ENCODE data around the gene MALSU1.
A peak's percentile ranks its signal among the peaks of the same experiment; 100 is the strongest.

MALSU1 gene

GRCh38 chr7:23272275-23272674 is 26.9 kb upstream of the MALSU1 start:
- TF ChIP-seq POLR2AphosphoS5 (IDR thresholded peaks at IDR 0.05; ENCODE audit: low read depth, low read length): no peak
- TF ChIP-seq POLR2A (IDR thresholded peaks at IDR 0.05; ENCODE audit: low read depth, low read length): no peak
- no peak for TF ChIP-seq TAF1 (IDR thresholded peaks at IDR 0.05; ENCODE audit: borderline replicate concordance, low read depth, low read length)
- FAIRE-seq (no peak), DNase-seq (ENCODE audit: insufficient read length) (no peak)

- peak; percentile 50 for DNase-seq (ENCODE audit: insufficient read length)
- no peak for TF ChIP-seq POLR2AphosphoS5 (IDR thresholded peaks at IDR 0.05; ENCODE audit: low read depth, low read length)
- 0 out of 2 replicates have a peak, but pooled peaks have one; percentile 16 for TF ChIP-seq TAF1 (IDR thresholded peaks at IDR 0.05; ENCODE audit: borderline replicate concordance, low read depth, low read length)
- TF ChIP-seq POLR2A (IDR thresholded peaks at IDR 0.05; ENCODE audit: low read depth, low read length): no peak
- peak; percentile 82 for FAIRE-seq
Observed at GRCh38 chr7:23273141-23273599, 26.0 kb upstream of the MALSU1 start.

- DNase-seq (ENCODE audit: insufficient read length) (no peak), FAIRE-seq (no peak)
- no peak for TF ChIP-seq POLR2A (IDR thresholded peaks at IDR 0.05; ENCODE audit: low read depth, low read length)
- TF ChIP-seq TAF1 (IDR thresholded peaks at IDR 0.05; ENCODE audit: borderline replicate concordance, low read depth, low read length): no peak
Observed at GRCh38 chr7:23275912-23276311, 23.2 kb upstream of the MALSU1 start.

- no peak for FAIRE-seq
- TF ChIP-seq POLR2A (IDR thresholded peaks at IDR 0.05; ENCODE audit: low read depth, low read length) (no peak), POLR2AphosphoS5 (IDR thresholded peaks at IDR 0.05; ENCODE audit: low read depth, low read length) (no peak), TAF1 (IDR thresholded peaks at IDR 0.05; ENCODE audit: borderline replicate concordance, low read depth, low read length) (no peak)
- no peak for DNase-seq (ENCODE audit: insufficient read length)
Observed at GRCh38 chr7:23276376-23276775, 22.8 kb upstream of the MALSU1 start.

- DNase-seq (ENCODE audit: insufficient read length) (no peak), FAIRE-seq (no peak)
- TF ChIP-seq TAF1 (IDR thresholded peaks at IDR 0.05; ENCODE audit: borderline replicate concordance, low read depth, low read length): no peak
- no peak for TF ChIP-seq POLR2A (IDR thresholded peaks at IDR 0.05; ENCODE audit: low read depth, low read length)
- no peak for TF ChIP-seq POLR2AphosphoS5 (IDR thresholded peaks at IDR 0.05; ENCODE audit: low read depth, low read length)
Observed at GRCh38 chr7:23276947-23277346, 22.2 kb upstream of the MALSU1 start.

GRCh38 chr7:23277359-23277989 is 21.7 kb upstream of the MALSU1 start:
- DNase-seq (ENCODE audit: insufficient read length): peak; percentile 31
- TF ChIP-seq TAF1 (IDR thresholded peaks at IDR 0.05; ENCODE audit: borderline replicate concordance, low read depth, low read length) (no peak), POLR2AphosphoS5 (IDR thresholded peaks at IDR 0.05; ENCODE audit: low read depth, low read length) (no peak), POLR2A (IDR thresholded peaks at IDR 0.05; ENCODE audit: low read depth, low read length) (no peak)
- FAIRE-seq: peak; percentile 73

- TF ChIP-seq POLR2A (IDR thresholded peaks at IDR 0.05; ENCODE audit: low read depth, low read length) (no peak), TAF1 (IDR thresholded peaks at IDR 0.05; ENCODE audit: borderline replicate concordance, low read depth, low read length) (no peak)
- no peak for FAIRE-seq
- no peak for DNase-seq (ENCODE audit: insufficient read length)
Observed at GRCh38 chr7:23279819-23280525, 19.2 kb upstream of the MALSU1 start.

- DNase-seq (ENCODE audit: insufficient read length) (no peak), FAIRE-seq (no peak)
- TF ChIP-seq POLR2AphosphoS5 (IDR thresholded peaks at IDR 0.05; ENCODE audit: low read depth, low read length) (no peak), POLR2A (IDR thresholded peaks at IDR 0.05; ENCODE audit: low read depth, low read length) (no peak), TAF1 (IDR thresholded peaks at IDR 0.05; ENCODE audit: borderline replicate concordance, low read depth, low read length) (no peak)
Observed at GRCh38 chr7:23283086-23283485, 16.1 kb upstream of the MALSU1 start.

GRCh38 chr7:23284871-23285270 is 14.3 kb upstream of the MALSU1 start:
- DNase-seq (ENCODE audit: insufficient read length) (no peak), FAIRE-seq (no peak)
- TF ChIP-seq POLR2AphosphoS5 (IDR thresholded peaks at IDR 0.05; ENCODE audit: low read depth, low read length) (no peak), TAF1 (IDR thresholded peaks at IDR 0.05; ENCODE audit: borderline replicate concordance, low read depth, low read length) (no peak), POLR2A (IDR thresholded peaks at IDR 0.05; ENCODE audit: low read depth, low read length) (no peak)

- no peak for DNase-seq (ENCODE audit: insufficient read length)
- no peak for FAIRE-seq
- TF ChIP-seq TAF1 (IDR thresholded peaks at IDR 0.05; ENCODE audit: borderline replicate concordance, low read depth, low read length) (no peak), POLR2A (IDR thresholded peaks at IDR 0.05; ENCODE audit: low read depth, low read length) (no peak), POLR2AphosphoS5 (IDR thresholded peaks at IDR 0.05; ENCODE audit: low read depth, low read length) (no peak)
Observed at GRCh38 chr7:23285657-23286646, 13.2 kb upstream of the MALSU1 start.

- no peak for DNase-seq (ENCODE audit: insufficient read length)
- no peak for FAIRE-seq
- TF ChIP-seq POLR2AphosphoS5 (IDR thresholded peaks at IDR 0.05; ENCODE audit: low read depth, low read length): no peak
- TF ChIP-seq POLR2A (IDR thresholded peaks at IDR 0.05; ENCODE audit: low read depth, low read length): no peak
- TF ChIP-seq TAF1 (IDR thresholded peaks at IDR 0.05; ENCODE audit: borderline replicate concordance, low read depth, low read length): no peak
Observed at GRCh38 chr7:23287612-23288011, 11.5 kb upstream of the MALSU1 start.
